ENCODE measurements around the gene GNG12.

GRCh38 chr1:67704351-67704750 lies 128.9 kb downstream of the GNG12 start:
- TF ChIP-seq, protein P1, sequence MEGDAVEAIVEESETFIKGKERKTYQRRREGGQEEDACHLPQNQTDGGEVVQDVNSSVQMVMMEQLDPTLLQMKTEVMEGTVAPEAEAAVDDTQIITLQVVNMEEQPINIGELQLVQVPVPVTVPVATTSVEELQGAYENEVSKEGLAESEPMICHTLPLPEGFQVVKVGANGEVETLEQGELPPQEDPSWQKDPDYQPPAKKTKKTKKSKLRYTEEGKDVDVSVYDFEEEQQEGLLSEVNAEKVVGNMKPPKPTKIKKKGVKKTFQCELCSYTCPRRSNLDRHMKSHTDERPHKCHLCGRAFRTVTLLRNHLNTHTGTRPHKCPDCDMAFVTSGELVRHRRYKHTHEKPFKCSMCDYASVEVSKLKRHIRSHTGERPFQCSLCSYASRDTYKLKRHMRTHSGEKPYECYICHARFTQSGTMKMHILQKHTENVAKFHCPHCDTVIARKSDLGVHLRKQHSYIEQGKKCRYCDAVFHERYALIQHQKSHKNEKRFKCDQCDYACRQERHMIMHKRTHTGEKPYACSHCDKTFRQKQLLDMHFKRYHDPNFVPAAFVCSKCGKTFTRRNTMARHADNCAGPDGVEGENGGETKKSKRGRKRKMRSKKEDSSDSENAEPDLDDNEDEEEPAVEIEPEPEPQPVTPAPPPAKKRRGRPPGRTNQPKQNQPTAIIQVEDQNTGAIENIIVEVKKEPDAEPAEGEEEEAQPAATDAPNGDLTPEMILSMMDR (IDR thresholded peaks at IDR 0.05; ENCODE audit: extremely low read depth in 1 of 2, insufficient read depth in 1 of 2, low read depth in 1 of 2, low read length in 2 of 2): no peak
- TF ChIP-seq POLR2A (IDR thresholded peaks at IDR 0.05; ENCODE audit: low read depth, low read length) (no peak), POLR2AphosphoS5 (IDR thresholded peaks at IDR 0.05; ENCODE audit: insufficient read depth, low read depth, low read length) (no peak), MAX (IDR thresholded peaks at IDR 0.05; ENCODE audit: insufficient read depth, insufficient read length) (no peak)
